Osteoblast (primary cell): ENCODE data around the gene MRM1. TPM values are rescaled to one million over a fixed set of nuclear protein-coding genes. Genes with fewer than 3 reads are reported as not detected.
A peak's percentile ranks its signal among the peaks of the same experiment; 100 is the strongest.
"Not testable (repeated sequence)": the region's sequence is repeated elsewhere in the genome, so short reads cannot be mapped to it uniquely, and the experiment has no call there.

Source experiments
- DNase-seq: peaks from one replicate; pipeline ENCODE4 v3.0.0; 2011; ENCODE audit warnings: low spot score, mixed read lengths; ENCODE audit not compliant: insufficient read length; ENCODE audit errors: missing footprints
- H2AFZ ChIP-seq: 2 replicates; pipeline ENCODE4 v1.6.0; 2011; ENCODE audit warnings: mild to moderate bottlenecking, low read length
- H3K27ac ChIP-seq: 2 replicates; pipeline ENCODE4 v1.5.1; 2011; ENCODE audit warnings: mild to moderate bottlenecking, low read depth, low read length, moderate library complexity
- H3K27me3 ChIP-seq: 2 replicates; pipeline ENCODE4 v1.6.0; 2012; ENCODE audit warnings: mild to moderate bottlenecking, control low read depth, inconsistent platforms, low read length, moderate library complexity; ENCODE audit not compliant: insufficient read depth
- H3K36me3 ChIP-seq: 2 replicates; pipeline ENCODE4 v1.5.1; 2011; ENCODE audit warnings: mild to moderate bottlenecking, low read length, control low read depth, moderate library complexity; ENCODE audit not compliant: insufficient read depth
- H3K4me1 ChIP-seq: 2 replicates; pipeline ENCODE4 v1.5.1; 2011; ENCODE audit warnings: mild to moderate bottlenecking, low read length, control low read depth, moderate library complexity; ENCODE audit not compliant: insufficient read depth
- H3K4me2 ChIP-seq: 2 replicates; pipeline ENCODE4 v1.6.0; 2011; ENCODE audit warnings: mild to moderate bottlenecking, low read length; ENCODE audit not compliant: insufficient read depth
- H3K4me3 ChIP-seq: fragments of 200-600 bp; sonication (generic); 3 replicates; pipeline ENCODE4 v1.5.1; 2012; ENCODE audit warnings: mild to moderate bottlenecking, low read length, inconsistent platforms; ENCODE audit not compliant: insufficient read depth
- H3K79me2 ChIP-seq: 2 replicates; pipeline ENCODE4 v1.6.0; 2012; ENCODE audit warnings: mild to moderate bottlenecking, low read length, control low read depth, inconsistent platforms; ENCODE audit not compliant: insufficient read depth
- H3K9me3 ChIP-seq: 2 replicates; pipeline ENCODE4 v1.5.1; 2011; ENCODE audit warnings: low read depth, low read length, control low read depth
- H4K20me1 ChIP-seq: 2 replicates; pipeline ENCODE4 v1.6.0; 2012; ENCODE audit warnings: mild to moderate bottlenecking, low read length, control low read depth; ENCODE audit not compliant: insufficient read depth
- CTCF ChIP-seq: IDR thresholded peaks from 2 replicates; pipeline ENCODE4 v1.5.1; 2011; ENCODE audit warnings: mild to moderate bottlenecking, low read depth, low read length, moderate library complexity; ENCODE audit errors: extremely low read depth
- total RNA-seq: library from RNA; depleted of rRNA; stranded (reverse); fragments of >200 nt; gene quantifications from 2 replicates; pipeline ENCODE4 v1.2.3, GENCODE V29; 2012

Gene MRM1
- total RNA-seq, 1 donor, result 4.0 TPM

DNA sequence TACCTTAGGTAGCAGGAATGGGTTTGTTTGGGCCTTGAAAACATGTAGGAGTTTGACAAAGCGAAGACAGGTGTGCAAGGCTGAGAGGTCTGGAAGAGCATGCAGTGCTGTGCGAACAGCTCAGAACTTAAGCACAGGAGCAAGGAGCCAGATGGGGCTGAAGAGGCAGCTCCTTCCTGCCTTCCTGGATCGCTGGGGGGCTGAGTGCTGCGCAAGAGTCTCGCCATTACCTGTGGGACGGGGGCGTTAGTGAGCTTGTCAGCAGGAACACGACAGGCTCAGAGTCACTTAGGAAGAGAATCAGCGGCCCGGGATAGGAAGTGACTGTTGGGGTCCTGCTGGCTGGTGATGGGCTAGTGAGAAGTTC, 464 bp upstream of the MRM1 start:
- Histone ChIP-seq H3K9me3 (no peaks in the 10 kb centered on the region), H3K4me3 (peak overlapping the region; percentile 98), H3K4me1 (peaks cover 17% of the 10 kb centered on the region), H3K79me2 (peaks cover 31% of the 10 kb centered on the region), H3K4me2 (peak overlapping the region; percentile 99), H3K27ac (peak overlapping the region; percentile 86), H3K27me3 (no peaks in the 10 kb centered on the region), H3K36me3 (peaks cover 4% of the 10 kb centered on the region), H4K20me1 (peaks cover 18% of the 10 kb centered on the region), H2AFZ (peak overlapping the region; percentile 94)
- no peak for DNase-seq
- TF ChIP-seq CTCF, result no peak

DNA sequence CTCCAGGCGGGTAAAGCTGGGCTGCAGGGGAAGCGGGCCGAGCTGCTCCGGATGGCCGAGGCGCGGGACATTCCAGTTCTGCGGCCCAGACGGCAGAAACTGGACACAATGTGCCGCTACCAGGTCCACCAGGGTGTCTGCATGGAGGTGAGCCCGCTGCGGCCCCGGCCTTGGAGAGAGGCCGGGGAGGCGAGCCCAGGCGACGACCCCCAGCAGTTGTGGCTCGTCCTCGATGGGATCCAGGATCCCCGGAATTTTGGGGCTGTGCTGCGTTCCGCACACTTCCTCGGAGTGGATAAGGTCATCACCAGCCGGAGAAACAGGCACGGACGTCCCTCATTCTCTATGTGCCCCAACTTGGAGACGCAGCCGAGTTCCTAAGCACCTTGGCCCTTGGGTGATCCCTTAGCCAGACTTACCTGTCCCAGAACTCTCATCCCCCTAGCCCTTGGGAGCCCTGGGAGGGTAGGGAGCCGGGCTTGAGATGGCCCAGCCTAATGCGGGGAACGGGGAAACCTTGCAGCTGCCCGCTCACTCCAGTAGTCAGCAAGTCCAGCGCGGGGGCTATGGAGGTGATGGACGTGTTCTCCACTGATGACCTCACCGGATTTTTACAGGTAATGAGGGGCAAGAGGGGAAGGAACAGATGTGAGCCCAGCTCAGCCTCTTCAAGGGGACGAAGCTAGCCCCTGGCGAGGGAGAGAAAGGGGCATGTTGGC, 806 bp downstream of the MRM1 start:
- TF ChIP-seq CTCF, result no peak
- H3K4me2 ChIP-seq, result peak overlapping the region; percentile 99
- H3K79me2 ChIP-seq, result peaks cover 35% of the 10 kb centered on the region
- peaks cover 4% of the 10 kb centered on the region for H3K36me3 ChIP-seq
- peaks cover 20% of the 10 kb centered on the region for H4K20me1 ChIP-seq
- peak overlapping the region; percentile 86 for H3K27ac ChIP-seq
- H2AFZ ChIP-seq, result peak overlapping the region; percentile 94
- no peaks in the 10 kb centered on the region for H3K27me3 ChIP-seq
- peaks cover 17% of the 10 kb centered on the region for H3K4me1 ChIP-seq
- H3K4me3 ChIP-seq, result peak overlapping the region; percentile 98
- DNase-seq, result no peak
- no peaks in the 10 kb centered on the region for H3K9me3 ChIP-seq

GRCh38 chr17:36602924-36603384, 1.6 kb downstream of the MRM1 start:
- Histone ChIP-seq H3K36me3 (no peaks in the 10 kb centered on the region), H3K27ac (peak overlapping the region; percentile 86), H2AFZ (peak overlapping the region; percentile 50), H3K9me3 (no peaks in the 10 kb centered on the region), H3K4me2 (peak overlapping the region; percentile 99), H3K79me2 (peaks cover 35% of the 10 kb centered on the region), H4K20me1 (peaks cover 20% of the 10 kb centered on the region), H3K4me1 (peaks cover 17% of the 10 kb centered on the region), H3K4me3 (peak overlapping the region; percentile 98), H3K27me3 (no peaks in the 10 kb centered on the region)
- TF ChIP-seq CTCF, result peak; percentile 73
- peak; percentile 91 for DNase-seq

- H3K9me3 ChIP-seq, H3K4me3 ChIP-seq, DNase-seq, H3K27me3 ChIP-seq, H3K27ac ChIP-seq, H3K36me3 ChIP-seq, H3K4me2 ChIP-seq, H2AFZ ChIP-seq: not testable (repeated sequence)
- Histone ChIP-seq H4K20me1 (peaks cover 20% of the 10 kb centered on the region), H3K4me1 (peaks cover 20% of the 10 kb centered on the region), H3K79me2 (peaks cover 35% of the 10 kb centered on the region)
These were observed 3.6 kb downstream of the MRM1 start for GRCh38 chr17:36605028-36605427.
